PC-3 (cell line): ENCODE data around the gene SPACA9.

Experiments used
- EZH2 ChIP-seq: fragments of 300-600 bp; sonication (generic); IDR thresholded peaks from one replicate; pipeline ENCODE4 v1.6.1; 2017; ENCODE audit warnings: antibody characterized with exemption, mild to moderate bottlenecking, low read length; ENCODE audit not compliant: unreplicated experiment
- TF ChIP-seq, protein P1 (sequence below): fragments of 300-600 bp; sonication (generic); conservative IDR thresholded peaks from 2 replicates; pipeline ENCODE4 v1.5.1; 2017; ENCODE audit warnings: antibody characterized with exemption, low read depth, mild to moderate bottlenecking, low read length

DNA sequence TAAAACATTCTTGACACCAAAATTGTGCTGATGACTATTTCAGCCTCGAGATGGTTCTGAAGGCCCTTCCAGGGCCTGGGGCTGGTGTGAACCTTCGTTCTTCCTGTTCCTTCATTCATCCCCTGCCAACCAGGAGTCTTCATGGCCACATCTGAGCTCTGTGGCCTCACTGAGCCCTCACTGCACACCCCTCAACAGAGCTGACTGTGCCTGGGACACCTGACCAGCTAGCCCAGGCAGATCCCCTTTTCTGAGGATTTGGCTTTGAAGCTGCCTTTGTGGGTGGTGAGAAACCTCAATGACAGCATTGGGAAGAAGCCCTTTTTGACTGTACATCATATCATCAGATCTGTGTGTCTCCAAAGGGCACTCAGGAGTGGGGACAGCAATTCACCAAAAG lies 14.4 kb upstream of the SPACA9 start:
- TF ChIP-seq, protein P1, sequence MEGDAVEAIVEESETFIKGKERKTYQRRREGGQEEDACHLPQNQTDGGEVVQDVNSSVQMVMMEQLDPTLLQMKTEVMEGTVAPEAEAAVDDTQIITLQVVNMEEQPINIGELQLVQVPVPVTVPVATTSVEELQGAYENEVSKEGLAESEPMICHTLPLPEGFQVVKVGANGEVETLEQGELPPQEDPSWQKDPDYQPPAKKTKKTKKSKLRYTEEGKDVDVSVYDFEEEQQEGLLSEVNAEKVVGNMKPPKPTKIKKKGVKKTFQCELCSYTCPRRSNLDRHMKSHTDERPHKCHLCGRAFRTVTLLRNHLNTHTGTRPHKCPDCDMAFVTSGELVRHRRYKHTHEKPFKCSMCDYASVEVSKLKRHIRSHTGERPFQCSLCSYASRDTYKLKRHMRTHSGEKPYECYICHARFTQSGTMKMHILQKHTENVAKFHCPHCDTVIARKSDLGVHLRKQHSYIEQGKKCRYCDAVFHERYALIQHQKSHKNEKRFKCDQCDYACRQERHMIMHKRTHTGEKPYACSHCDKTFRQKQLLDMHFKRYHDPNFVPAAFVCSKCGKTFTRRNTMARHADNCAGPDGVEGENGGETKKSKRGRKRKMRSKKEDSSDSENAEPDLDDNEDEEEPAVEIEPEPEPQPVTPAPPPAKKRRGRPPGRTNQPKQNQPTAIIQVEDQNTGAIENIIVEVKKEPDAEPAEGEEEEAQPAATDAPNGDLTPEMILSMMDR: no peak
- TF ChIP-seq EZH2: no peak
